ENCODE measurements around the gene HOXA11.

Gene HOXA11

GRCh38 chr7:27191833-27192545 is 7.0 kb upstream of the HOXA11 start:
- no peak overlapping the region for H3K4me3 ChIP-seq (ENCODE audit: low read depth in 1 of 2, low read length in 2 of 2)
- H3K4me2 ChIP-seq (ENCODE audit: insufficient read depth, low read length): no peak overlapping the region
- TF ChIP-seq, protein P1, sequence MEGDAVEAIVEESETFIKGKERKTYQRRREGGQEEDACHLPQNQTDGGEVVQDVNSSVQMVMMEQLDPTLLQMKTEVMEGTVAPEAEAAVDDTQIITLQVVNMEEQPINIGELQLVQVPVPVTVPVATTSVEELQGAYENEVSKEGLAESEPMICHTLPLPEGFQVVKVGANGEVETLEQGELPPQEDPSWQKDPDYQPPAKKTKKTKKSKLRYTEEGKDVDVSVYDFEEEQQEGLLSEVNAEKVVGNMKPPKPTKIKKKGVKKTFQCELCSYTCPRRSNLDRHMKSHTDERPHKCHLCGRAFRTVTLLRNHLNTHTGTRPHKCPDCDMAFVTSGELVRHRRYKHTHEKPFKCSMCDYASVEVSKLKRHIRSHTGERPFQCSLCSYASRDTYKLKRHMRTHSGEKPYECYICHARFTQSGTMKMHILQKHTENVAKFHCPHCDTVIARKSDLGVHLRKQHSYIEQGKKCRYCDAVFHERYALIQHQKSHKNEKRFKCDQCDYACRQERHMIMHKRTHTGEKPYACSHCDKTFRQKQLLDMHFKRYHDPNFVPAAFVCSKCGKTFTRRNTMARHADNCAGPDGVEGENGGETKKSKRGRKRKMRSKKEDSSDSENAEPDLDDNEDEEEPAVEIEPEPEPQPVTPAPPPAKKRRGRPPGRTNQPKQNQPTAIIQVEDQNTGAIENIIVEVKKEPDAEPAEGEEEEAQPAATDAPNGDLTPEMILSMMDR (IDR thresholded peaks at IDR 0.05; ENCODE audit: borderline replicate concordance, extremely low read depth, low read length, poor library complexity, severe bottlenecking): no peak
- TF ChIP-seq EZH2 (IDR thresholded peaks at IDR 0.05; ENCODE audit: borderline replicate concordance, low read depth, low read length, severe bottlenecking): no peak
- peaks cover 22% of the 10 kb centered on the region for H3K4me1 ChIP-seq (ENCODE audit: insufficient read depth, low read length)
- H3K9ac ChIP-seq (ENCODE audit: low read depth, low read length): no peak overlapping the region
- no peaks in the 10 kb centered on the region for H3K79me2 ChIP-seq (ENCODE audit: insufficient read depth, low read length)
- no peak overlapping the region for H3K27ac ChIP-seq (ENCODE audit: low read length)
- H3K36me3 ChIP-seq (ENCODE audit: insufficient read depth, low read length): no peaks in the 10 kb centered on the region
- no peak for ATAC-seq (ENCODE audit: insufficient read depth, low read depth)
- no peaks in the 10 kb centered on the region for H3K9me3 ChIP-seq (ENCODE audit: insufficient read depth, low read length, severe bottlenecking)
- H4K20me1 ChIP-seq (ENCODE audit: insufficient read depth, low read length): no peaks in the 10 kb centered on the region
- peaks cover 10% of the 10 kb centered on the region for H3K27me3 ChIP-seq (ENCODE audit: insufficient read depth, low read length, poor library complexity)
- DNase-seq: no peak
- H2AFZ ChIP-seq (ENCODE audit: low read depth, low read length): no peak overlapping the region

- Histone ChIP-seq H3K4me2 (ENCODE audit: insufficient read depth, low read length) (no peak overlapping the region), H2AFZ (ENCODE audit: low read depth, low read length) (no peak overlapping the region), H3K9ac (ENCODE audit: low read depth, low read length) (no peak overlapping the region), H3K27me3 (ENCODE audit: insufficient read depth, low read length, poor library complexity) (peaks cover 14% of the 10 kb centered on the region), H3K4me3 (ENCODE audit: low read depth in 1 of 2, low read length in 2 of 2) (no peak overlapping the region), H3K9me3 (ENCODE audit: insufficient read depth, low read length, severe bottlenecking) (no peaks in the 10 kb centered on the region), H4K20me1 (ENCODE audit: insufficient read depth, low read length) (no peaks in the 10 kb centered on the region), H3K27ac (ENCODE audit: low read length) (no peak overlapping the region), H3K79me2 (ENCODE audit: insufficient read depth, low read length) (no peaks in the 10 kb centered on the region), H3K36me3 (ENCODE audit: insufficient read depth, low read length) (no peaks in the 10 kb centered on the region), H3K4me1 (ENCODE audit: insufficient read depth, low read length) (peaks cover 18% of the 10 kb centered on the region)
- no peak for TF ChIP-seq EZH2 (IDR thresholded peaks at IDR 0.05; ENCODE audit: borderline replicate concordance, low read depth, low read length, severe bottlenecking)
- TF ChIP-seq, protein P1 (IDR thresholded peaks at IDR 0.05; ENCODE audit: borderline replicate concordance, extremely low read depth, low read length, poor library complexity, severe bottlenecking): no peak
- DNase-seq (no peak), ATAC-seq (ENCODE audit: insufficient read depth, low read depth) (no peak)
Measured at GRCh38 chr7:27191161-27191731, 6.2 kb upstream of the HOXA11 start.

DNA sequence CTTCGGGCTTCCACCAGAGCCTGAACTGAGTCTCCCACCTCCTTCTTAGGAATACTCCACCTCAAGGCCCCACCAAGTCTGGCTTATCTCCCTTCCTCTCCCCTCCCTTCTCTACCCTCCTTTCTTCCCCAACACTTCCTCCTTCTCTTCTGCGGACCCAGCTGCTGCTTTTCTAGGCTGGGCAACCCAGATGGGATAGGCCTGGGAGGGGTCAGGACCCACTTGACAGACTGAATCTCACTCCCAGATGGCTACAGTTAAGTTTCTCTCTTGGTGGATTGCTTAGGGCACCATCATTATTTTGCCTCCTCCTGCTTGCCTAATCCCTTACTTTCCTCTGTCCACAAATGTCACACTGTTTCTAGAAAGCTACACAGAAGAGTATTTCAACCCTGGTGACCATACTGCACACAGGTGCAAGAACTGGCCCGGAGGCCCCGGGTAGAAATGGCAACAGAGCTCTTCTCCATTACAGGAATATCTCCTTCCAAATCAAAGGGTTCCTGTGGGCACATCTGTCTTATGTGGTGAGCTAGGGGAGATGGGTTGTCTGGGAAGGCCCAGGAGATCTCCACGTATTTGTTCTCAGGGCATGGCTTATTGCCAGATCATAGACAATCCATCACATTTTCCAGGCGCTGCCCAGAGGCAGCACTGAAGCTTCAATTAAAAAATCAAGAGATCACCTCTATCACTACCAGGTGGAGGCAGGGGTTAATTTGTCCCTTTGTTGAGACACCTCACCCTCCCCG is 5.1 kb upstream of the HOXA11 start:
- no peak for ATAC-seq (ENCODE audit: insufficient read depth, low read depth)
- Histone ChIP-seq H3K4me3 (ENCODE audit: low read depth in 1 of 2, low read length in 2 of 2) (no peak overlapping the region), H3K9ac (ENCODE audit: low read depth, low read length) (no peak overlapping the region), H3K4me1 (ENCODE audit: insufficient read depth, low read length) (peaks cover 18% of the 10 kb centered on the region), H3K27ac (ENCODE audit: low read length) (no peak overlapping the region), H2AFZ (ENCODE audit: low read depth, low read length) (no peak overlapping the region), H4K20me1 (ENCODE audit: insufficient read depth, low read length) (no peaks in the 10 kb centered on the region), H3K79me2 (ENCODE audit: insufficient read depth, low read length) (no peaks in the 10 kb centered on the region), H3K27me3 (ENCODE audit: insufficient read depth, low read length, poor library complexity) (peaks cover 14% of the 10 kb centered on the region), H3K4me2 (ENCODE audit: insufficient read depth, low read length) (no peak overlapping the region), H3K36me3 (ENCODE audit: insufficient read depth, low read length) (no peaks in the 10 kb centered on the region), H3K9me3 (ENCODE audit: insufficient read depth, low read length, severe bottlenecking) (no peaks in the 10 kb centered on the region)
- no peak for TF ChIP-seq EZH2 (IDR thresholded peaks at IDR 0.05; ENCODE audit: borderline replicate concordance, low read depth, low read length, severe bottlenecking)
- TF ChIP-seq, protein P1 (IDR thresholded peaks at IDR 0.05; ENCODE audit: borderline replicate concordance, extremely low read depth, low read length, poor library complexity, severe bottlenecking): no peak
- DNase-seq: no peak

All from DND-41 (cell line).